CD14-positive monocyte (primary cell): ENCODE results near the gene MLC1. TPM values are rescaled to one million over a fixed set of nuclear protein-coding genes. Genes with fewer than 3 reads are reported as not detected.

Source experiments
- DNase-seq, 3 donors: peaks; one replicate each; pipeline ENCODE4 v3.0.0-alpha.2; 2011 to 2022
- H2AFZ ChIP-seq: 2 replicates; pipeline ENCODE4 v1.6.0; 2012; ENCODE audit warnings: mild to moderate bottlenecking, low read depth, low read length, inconsistent platforms; ENCODE audit not compliant: insufficient read depth, poor library complexity, severe bottlenecking
- H3K27ac ChIP-seq, 2 donors: 1 replicate in 1 of 2; 2 replicates in 1 of 2; pipeline ENCODE4 v1.5.1; 2012 to 2013; ENCODE audit warnings: low read length in 2 of 2, control low read depth in 1 of 2, inconsistent platforms in 1 of 2, low read depth in 1 of 2, mild to moderate bottlenecking in 1 of 2
- H3K27me3 ChIP-seq, 2 donors: one replicate each; pipeline versions ENCODE4 v1.6.0 to v1.6.1; 2011 to 2013; ENCODE audit warnings: low read length in 2 of 2; ENCODE audit not compliant: control insufficient read depth in 2 of 2, insufficient read depth in 2 of 2
- H3K36me3 ChIP-seq, 2 donors: replicated peaks in 1 of 2; 1 replicate in 1 of 2; 2 replicates in 1 of 2; pipeline versions ENCODE4 v1.5.1 to v1.6.1; 2012 to 2013; ENCODE audit warnings: low read length in 2 of 2, control low read depth in 1 of 2, inconsistent platforms in 1 of 2, mild to moderate bottlenecking in 1 of 2; ENCODE audit not compliant: insufficient read depth in 2 of 2, control insufficient read depth in 1 of 2
- H3K4me1 ChIP-seq, 2 donors: 1 replicate in 1 of 2; 2 replicates in 1 of 2; pipeline versions ENCODE4 v1.5.1 to v1.6.1; 2012 to 2013; ENCODE audit warnings: low read length in 2 of 2, control low read depth in 1 of 2, inconsistent platforms in 1 of 2, mild to moderate bottlenecking in 1 of 2, moderate library complexity in 1 of 2; ENCODE audit not compliant: insufficient read depth in 2 of 2, control insufficient read depth in 1 of 2
- H3K4me2 ChIP-seq: replicated peaks from 2 replicates; pipeline ENCODE3; 2012; ENCODE audit warnings: low read length, moderate library complexity, mild to moderate bottlenecking; ENCODE audit not compliant: poor library complexity, severe bottlenecking; ENCODE audit errors: extremely low read depth
- H3K4me3 ChIP-seq, 3 experiments: fragments of 200-600 bp in 1 of 3; sonication (generic) in 1 of 3; replicated peaks in 1 of 3; 1 replicate in 2 of 3; 2 replicates in 1 of 3; pipeline ENCODE4 v1.5.1; 2011 to 2013; ENCODE audit warnings: low read length in 3 of 3, mild to moderate bottlenecking in 3 of 3, control low read depth in 2 of 3, low read depth in 2 of 3, inconsistent platforms in 1 of 3, moderate library complexity in 1 of 3
- H3K79me2 ChIP-seq: 2 replicates; pipeline ENCODE4 v1.6.0; 2012; ENCODE audit warnings: mild to moderate bottlenecking, control low read depth, inconsistent platforms, low read length, moderate library complexity; ENCODE audit not compliant: insufficient read depth
- H3K9ac ChIP-seq: 2 replicates; pipeline ENCODE4 v1.6.0; 2017; ENCODE audit warnings: low read length, mild to moderate bottlenecking; ENCODE audit not compliant: insufficient read depth, poor library complexity, severe bottlenecking
- H3K9me3 ChIP-seq, 2 donors: replicated peaks in 1 of 2; 1 replicate in 1 of 2; 2 replicates in 1 of 2; pipeline versions ENCODE4 v1.5.1 to v1.6.1; 2012 to 2013; ENCODE audit warnings: low read length in 2 of 2, control low read depth in 1 of 2; ENCODE audit not compliant: control insufficient read depth in 1 of 2, insufficient read depth in 1 of 2
- H4K20me1 ChIP-seq: 2 replicates; pipeline ENCODE4 v1.6.0; 2012; ENCODE audit warnings: mild to moderate bottlenecking, low read length, control low read depth, moderate library complexity; ENCODE audit not compliant: insufficient read depth
- H3K27ac Mint-ChIP-seq, 7 donors: one replicate each; pipeline ENCODE4 v1.8.0; 2020; ENCODE audit warnings: mild to moderate bottlenecking in 7 of 7, mixed read lengths in 7 of 7, moderate library complexity in 6 of 7, inconsistent platforms in 2 of 7
- H3K27me3 Mint-ChIP-seq, 3 donors: one replicate each; pipeline ENCODE4 v1.8.0; 2021 to 2022; ENCODE audit warnings: low read depth in 3 of 3, mild to moderate bottlenecking in 3 of 3, mixed read lengths in 3 of 3, moderate library complexity in 3 of 3, inconsistent platforms in 1 of 3
- H3K36me3 Mint-ChIP-seq, 2 donors: one replicate each; pipeline ENCODE4 v1.8.0; 2020; ENCODE audit warnings: mixed read lengths in 2 of 2, inconsistent platforms in 1 of 2, mild to moderate bottlenecking in 1 of 2
- H3K4me1 Mint-ChIP-seq: one replicate; pipeline ENCODE4 v1.8.0; 2020; ENCODE audit warnings: mild to moderate bottlenecking, mixed read lengths
- H3K4me3 Mint-ChIP-seq, 2 donors: one replicate each; pipeline ENCODE4 v1.8.0; 2020; ENCODE audit warnings: mild to moderate bottlenecking in 2 of 2, mixed read lengths in 2 of 2, moderate library complexity in 1 of 2
- H3K9me3 Mint-ChIP-seq, 7 donors: one replicate each; pipeline ENCODE4 v1.8.0; 2020 to 2022; ENCODE audit warnings: mixed read lengths in 7 of 7, mild to moderate bottlenecking in 6 of 7, moderate library complexity in 6 of 7, inconsistent platforms in 2 of 7
- WGBS: methylation state at CpG from one replicate; pipeline ENCODE4 v1.1.5; 2013; ENCODE audit warnings: missing lambda C conversion rate; ENCODE audit not compliant: insufficient coverage; 5-methylcytosine and 5-hydroxymethylcytosine counted together
- intact Hi-C, 2 donors: fragments of 100-400 bp; cut with micrococcal nuclease; formaldehyde crosslinking; loops; one replicate each; pipeline versions ENCODE4 v1.15.0 to v1.15.1; 2023
- polyA plus RNA-seq, 3 donors: library from polyadenylated mRNA; depleted of rRNA in 1 of 3; unstranded in 2 of 3; stranded (reverse) in 1 of 3; fragments of 300-500 nt in 2 of 3; fragments of >200 nt in 1 of 3; fragmentation: Illumina TruSeq in 2 of 3; gene quantifications; 1 replicate in 2 of 3; 2 replicates in 1 of 3; pipeline ENCODE4 v1.2.3, GENCODE V29; 2012 to 2021
- TF ChIP-seq, protein P1 (sequence below): fragments of 200-600 bp; IDR thresholded peaks from one replicate; pipeline ENCODE4 v1.8.0; 2022; ENCODE audit warnings: antibody characterized with exemption, mild to moderate bottlenecking

MLC1 gene
- polyA plus RNA-seq, 3 donors, result 1.6 to 3.6 (median 1.8) TPM

DNA sequence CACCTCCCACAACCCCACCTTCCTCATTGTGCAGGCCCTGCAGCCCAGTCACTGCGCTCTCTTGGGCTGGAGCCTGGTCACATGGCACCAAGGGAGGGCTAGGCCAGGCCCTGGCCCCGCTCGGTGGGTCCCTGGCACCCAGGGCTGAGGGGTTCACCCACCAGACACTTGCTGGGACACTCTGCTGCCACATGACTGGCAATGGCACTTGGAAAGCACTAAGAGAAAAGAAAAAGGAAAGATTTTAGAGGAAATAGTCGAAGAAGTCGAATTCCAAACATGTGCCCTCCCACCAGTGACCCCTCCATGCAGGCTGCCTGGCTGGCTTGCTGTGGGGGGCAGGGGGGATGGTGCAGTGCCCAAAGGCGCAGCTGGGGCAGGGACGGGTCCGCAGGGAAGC lies 14.9 kb downstream of the MLC1 start:
- H3K4me2 ChIP-seq, result no peak overlapping the region
- no peaks in the 10 kb centered on the region for H3K9me3 ChIP-seq
- no peaks in the 10 kb centered on the region for H3K4me1 ChIP-seq
- no peak for DNase-seq
- H3K4me3 ChIP-seq, result no peak overlapping the region
- H3K9ac ChIP-seq, result no peak overlapping the region
- H2AFZ ChIP-seq, result no peak overlapping the region
- Mint-ChIP-seq H3K27me3 (peaks cover 0 to 1% (median 0%) of the 10 kb centered on the region in 3 donors), H3K27ac (no peak overlapping the region), H3K4me1 (no peaks in the 10 kb centered on the region), H3K9me3 (no peaks in the 10 kb centered on the region), H3K36me3 (peaks cover 2 to 12% of the 10 kb centered on the region in 2 donors), H3K4me3 (no peak overlapping the region)
- H3K27me3 ChIP-seq, result no peaks in the 10 kb centered on the region
- no peaks in the 10 kb centered on the region for H3K79me2 ChIP-seq
- intact Hi-C loops, result no loop called here
- WGBS, result 90% methylated on average over 6 of the region's 8 CpGs
- TF ChIP-seq, protein P1, sequence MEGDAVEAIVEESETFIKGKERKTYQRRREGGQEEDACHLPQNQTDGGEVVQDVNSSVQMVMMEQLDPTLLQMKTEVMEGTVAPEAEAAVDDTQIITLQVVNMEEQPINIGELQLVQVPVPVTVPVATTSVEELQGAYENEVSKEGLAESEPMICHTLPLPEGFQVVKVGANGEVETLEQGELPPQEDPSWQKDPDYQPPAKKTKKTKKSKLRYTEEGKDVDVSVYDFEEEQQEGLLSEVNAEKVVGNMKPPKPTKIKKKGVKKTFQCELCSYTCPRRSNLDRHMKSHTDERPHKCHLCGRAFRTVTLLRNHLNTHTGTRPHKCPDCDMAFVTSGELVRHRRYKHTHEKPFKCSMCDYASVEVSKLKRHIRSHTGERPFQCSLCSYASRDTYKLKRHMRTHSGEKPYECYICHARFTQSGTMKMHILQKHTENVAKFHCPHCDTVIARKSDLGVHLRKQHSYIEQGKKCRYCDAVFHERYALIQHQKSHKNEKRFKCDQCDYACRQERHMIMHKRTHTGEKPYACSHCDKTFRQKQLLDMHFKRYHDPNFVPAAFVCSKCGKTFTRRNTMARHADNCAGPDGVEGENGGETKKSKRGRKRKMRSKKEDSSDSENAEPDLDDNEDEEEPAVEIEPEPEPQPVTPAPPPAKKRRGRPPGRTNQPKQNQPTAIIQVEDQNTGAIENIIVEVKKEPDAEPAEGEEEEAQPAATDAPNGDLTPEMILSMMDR, result no peak
- H3K27ac ChIP-seq, result no peak overlapping the region
- no peaks in the 10 kb centered on the region for H4K20me1 ChIP-seq
- H3K36me3 ChIP-seq, result no peaks in the 10 kb centered on the region

DNA sequence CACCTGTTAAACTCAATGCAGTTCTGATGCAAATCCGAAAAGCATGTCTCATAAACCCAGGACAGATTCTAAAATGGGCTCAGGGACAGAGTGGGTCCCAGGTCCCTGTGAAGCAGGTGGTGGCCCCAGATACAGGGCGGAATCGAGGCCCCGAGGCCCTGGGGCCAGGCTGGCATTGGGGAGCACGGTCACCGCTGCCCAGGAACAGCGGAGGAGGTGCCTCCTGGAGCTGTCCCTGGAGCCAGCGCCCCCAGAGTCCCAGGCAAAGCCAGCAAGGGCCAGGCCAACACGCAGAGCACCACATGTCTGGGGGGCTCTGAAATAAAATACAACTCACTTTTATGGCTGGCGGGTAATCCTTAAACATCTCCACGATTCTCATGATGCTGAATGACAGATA lies 17.1 kb downstream of the MLC1 start:
- H3K4me3 ChIP-seq, result no peak overlapping the region
- no peak overlapping the region for H3K27ac ChIP-seq
- no peaks in the 10 kb centered on the region for H3K27me3 ChIP-seq
- peaks cover 2 to 18% of the 10 kb centered on the region in 2 donors for H3K36me3 Mint-ChIP-seq
- no peak overlapping the region for H3K9ac ChIP-seq
- no peaks in the 10 kb centered on the region for H3K9me3 Mint-ChIP-seq
- intact Hi-C loops, result no loop called here
- no peak overlapping the region for H3K4me3 Mint-ChIP-seq
- no peaks in the 10 kb centered on the region for H3K9me3 ChIP-seq
- H3K4me2 ChIP-seq, result no peak overlapping the region
- no peak overlapping the region for H3K27ac Mint-ChIP-seq
- 96% methylated on average over 8 of the region's 11 CpGs for WGBS
- H3K27me3 Mint-ChIP-seq, result peaks cover 0 to 1% (median 0%) of the 10 kb centered on the region in 3 donors
- no peaks in the 10 kb centered on the region for H3K79me2 ChIP-seq
- H3K4me1 Mint-ChIP-seq, result no peaks in the 10 kb centered on the region
- H3K36me3 ChIP-seq, result no peaks in the 10 kb centered on the region
- no peak overlapping the region for H2AFZ ChIP-seq
- TF ChIP-seq, protein P1, result no peak
- H4K20me1 ChIP-seq, result no peaks in the 10 kb centered on the region
- DNase-seq, result no peak
- no peaks in the 10 kb centered on the region for H3K4me1 ChIP-seq
